GM23338 (cell line): Measurements from ENCODE around the gene DNAAF9. TPM values are rescaled to one million over a fixed set of nuclear protein-coding genes. Genes with fewer than 3 reads are reported as not detected.

Experiments used
- ATAC-seq: fragments of 200-7000 bp; cut with Tn5 transposase; 3 replicates; pipeline ENCODE4 v1.9.1; 2020
- DNase-seq: peaks from one replicate; pipeline ENCODE4 v3.0.0-alpha.2; 2015; ENCODE audit warnings: low spot score
- H2AFZ ChIP-seq: fragments of 200-600 bp; sonication (generic); 2 replicates; pipeline ENCODE4 v1.8.0; 2016; ENCODE audit warnings: antibody characterized with exemption, mild to moderate bottlenecking, moderate library complexity
- H3F3A ChIP-seq: fragments of 200-600 bp; sonication (generic); replicated peaks from 2 replicates; pipeline ENCODE4 v1.8.0; 2017; ENCODE audit warnings: antibody characterized with exemption, mixed run types, low read depth
- H3K27ac ChIP-seq: fragments of 200-600 bp; sonication (generic); 2 replicates; pipeline ENCODE4 v1.6.1; 2016; ENCODE audit warnings: low read depth
- H3K27me3 ChIP-seq: fragments of 200-600 bp; sonication (generic); 2 replicates; pipeline ENCODE4 v1.8.0; 2016; ENCODE audit warnings: mild to moderate bottlenecking, mixed run types, moderate library complexity; ENCODE audit not compliant: insufficient read depth
- H3K36me3 ChIP-seq: fragments of 200-600 bp; sonication (generic); 2 replicates; pipeline ENCODE4 v1.8.0; 2016; ENCODE audit warnings: mild to moderate bottlenecking; ENCODE audit not compliant: insufficient read depth
- H3K4me1 ChIP-seq: fragments of 200-600 bp; sonication (generic); 2 replicates; pipeline ENCODE4 v1.8.0; 2016; ENCODE audit warnings: mild to moderate bottlenecking, moderate library complexity; ENCODE audit not compliant: insufficient read depth
- H3K4me2 ChIP-seq: fragments of 200-600 bp; sonication (generic); 2 replicates; pipeline ENCODE4 v1.7.1; 2017; ENCODE audit warnings: mixed run types
- H3K4me3 ChIP-seq: fragments of 200-600 bp; sonication (generic); 2 replicates; pipeline ENCODE4 v1.6.1; 2016; ENCODE audit warnings: mixed run types
- H3K79me2 ChIP-seq: fragments of 200-600 bp; sonication (generic); replicated peaks from 2 replicates; pipeline ENCODE4 v1.8.0; 2017; ENCODE audit warnings: mild to moderate bottlenecking; ENCODE audit not compliant: insufficient read depth
- H3K9me2 ChIP-seq: fragments of 200-600 bp; sonication (generic); 2 replicates; pipeline ENCODE4 v1.8.0; 2017; ENCODE audit not compliant: insufficient read depth
- H4K20me1 ChIP-seq: fragments of 200-600 bp; sonication (generic); replicated peaks from 2 replicates; pipeline ENCODE4 v1.8.0; 2017; ENCODE audit warnings: mild to moderate bottlenecking; ENCODE audit not compliant: insufficient read depth
- H3K27ac Mint-ChIP-seq: 2 replicates; pipeline ENCODE4 v1.8.0; 2020; ENCODE audit warnings: inconsistent platforms, mild to moderate bottlenecking, moderate library complexity, mixed read lengths
- H3K27me3 Mint-ChIP-seq: 3 replicates; pipeline ENCODE4 v1.8.0; 2022; ENCODE audit warnings: low read depth, mild to moderate bottlenecking, moderate library complexity, mixed read lengths, inconsistent platforms; ENCODE audit not compliant: insufficient read depth, poor library complexity
- H3K36me3 Mint-ChIP-seq: 3 replicates; pipeline ENCODE4 v1.8.0; 2021; ENCODE audit warnings: low read depth, mild to moderate bottlenecking, inconsistent platforms, moderate library complexity, mixed read lengths
- H3K4me1 Mint-ChIP-seq: 3 replicates; pipeline ENCODE4 v1.8.0; 2020; ENCODE audit warnings: mild to moderate bottlenecking, inconsistent platforms, mixed read lengths
- H3K4me3 Mint-ChIP-seq: 3 replicates; pipeline ENCODE4 v1.8.0; 2021; ENCODE audit warnings: moderate library complexity, mild to moderate bottlenecking, inconsistent platforms, mixed read lengths
- H3K9me3 Mint-ChIP-seq: 3 replicates; pipeline ENCODE4 v1.8.0; 2020; ENCODE audit warnings: moderate library complexity, mild to moderate bottlenecking, inconsistent platforms, mixed read lengths
- CREB1 ChIP-seq: fragments of 250-450 bp; sonication (Bioruptor Pico); IDR thresholded peaks from 2 replicates; pipeline ENCODE4 v1.5.0; 2020; ENCODE audit warnings: low read depth, mild to moderate bottlenecking, moderate library complexity
- EZH2 ChIP-seq: fragments of 200-600 bp; sonication (generic); IDR thresholded peaks from one replicate; pipeline ENCODE4 v1.8.0; 2017; ENCODE audit warnings: antibody characterized with exemption, mild to moderate bottlenecking, low read depth; ENCODE audit not compliant: unreplicated experiment
- EZH2phosphoT487 ChIP-seq: fragments of 200-600 bp; sonication (generic); IDR thresholded peaks from one replicate; pipeline ENCODE4 v1.8.1; 2018; ENCODE audit warnings: antibody characterized with exemption; ENCODE audit not compliant: unreplicated experiment
- JUNB ChIP-seq: IDR thresholded peaks from one replicate; pipeline ENCODE4 v1.6.1; 2016; ENCODE audit warnings: antibody characterized with exemption; ENCODE audit not compliant: unreplicated experiment
- NANOG ChIP-seq: IDR thresholded peaks from 2 replicates; pipeline ENCODE4 v1.6.1; 2016; ENCODE audit warnings: antibody characterized with exemption, borderline replicate concordance
- POLR2AphosphoS5 ChIP-seq: IDR thresholded peaks from 2 replicates; pipeline ENCODE4 v1.6.1; 2016; ENCODE audit warnings: antibody characterized with exemption, low read depth
- STAT1 ChIP-seq: IDR thresholded peaks from one replicate; pipeline ENCODE4 v1.6.1; 2016; ENCODE audit warnings: antibody characterized with exemption; ENCODE audit not compliant: unreplicated experiment
- ZNF114 ChIP-seq: fragments of 250-450 bp; sonication (Bioruptor Pico); IDR thresholded peaks from 2 replicates; pipeline ENCODE4 v1.5.0; 2020; ENCODE audit warnings: mild to moderate bottlenecking, moderate library complexity
- ZNF331 ChIP-seq: fragments of 250-450 bp; sonication (Bioruptor Pico); IDR thresholded peaks from 2 replicates; pipeline ENCODE4 v1.5.0; 2020; ENCODE audit warnings: low read depth, mild to moderate bottlenecking, moderate library complexity
- polyA plus RNA-seq: library from polyadenylated mRNA; unstranded; fragments of >200 nt; fragmentation: Nextera tagmentation; extraction: Ambion mirVana; gene quantifications from 2 replicates; pipeline ENCODE4 v1.2.1, GENCODE V29; 2016
- total RNA-seq: library from RNA; depleted of rRNA; stranded (reverse); fragments of >200 nt; shearing (Covaris generic); gene quantifications from 2 replicates; pipeline ENCODE4 v1.2.3, GENCODE V29; 2014
- TF ChIP-seq, protein P1 (sequence below): IDR thresholded peaks from one replicate; pipeline ENCODE4 v1.6.1; 2018; ENCODE audit warnings: antibody characterized with exemption; ENCODE audit not compliant: unreplicated experiment
- TF ChIP-seq, protein P2 (sequence below): fragments of 250-450 bp; sonication (Bioruptor Pico); IDR thresholded peaks from 2 replicates; pipeline ENCODE4 v1.5.0; 2020; ENCODE audit warnings: mild to moderate bottlenecking, moderate library complexity
- TF ChIP-seq, protein P3 (sequence below): IDR thresholded peaks from 2 replicates; pipeline ENCODE4 v1.6.1; 2016; ENCODE audit warnings: antibody characterized with exemption
- TF ChIP-seq, protein P4 (sequence below), 2 experiments: fragments of 200-600 bp in 1 of 2; sonication (generic) in 1 of 2; conservative IDR thresholded peaks; 2 replicates each; pipeline versions ENCODE4 v1.5.1 to v1.6.1; 2016 to 2017; ENCODE audit warnings: antibody characterized with exemption in 2 of 2, low read depth in 2 of 2, mild to moderate bottlenecking in 2 of 2, moderate library complexity in 1 of 2

The DNAAF9 gene
- total and polyA plus RNA-seq, 2 experiments from 2014 or later = 2.4 to 4.8 TPM

DNA sequence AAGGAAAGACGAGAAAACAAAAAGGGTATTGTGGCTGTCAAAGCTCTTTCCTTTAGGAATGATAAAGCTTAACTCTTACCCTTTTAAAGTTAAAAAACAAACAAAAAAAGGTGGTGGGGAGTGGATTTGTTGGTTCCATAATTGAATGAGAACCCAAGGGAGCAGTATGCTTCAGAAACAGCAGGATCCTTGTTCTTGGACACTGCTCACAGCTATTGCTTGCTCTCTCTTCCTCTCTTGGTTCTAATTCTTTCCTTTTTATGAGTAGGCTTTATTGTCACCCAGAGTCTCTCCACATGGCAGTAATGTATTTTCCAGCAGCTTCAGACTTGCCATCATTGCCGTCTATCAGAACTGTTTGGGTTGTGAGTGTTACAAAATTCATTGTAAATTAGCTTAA, 44.7 kb upstream of the DNAAF9 start:
- Mint-ChIP-seq H3K36me3 (no peaks in the 10 kb centered on the region), H3K4me1 (peaks cover 2% of the 10 kb centered on the region; the same call in 2 of the 3 replicates), H3K4me3 (no peak overlapping the region), H3K27ac (no peak overlapping the region), H3K27me3 (peaks cover 2% of the 10 kb centered on the region), H3K9me3 (no peaks in the 10 kb centered on the region)
- H3K36me3 ChIP-seq = no peaks in the 10 kb centered on the region
- H3K4me3 ChIP-seq = no peak overlapping the region
- no peaks in the 10 kb centered on the region for H3K27me3 ChIP-seq
- H2AFZ ChIP-seq = peak overlapping the region; percentile 47; the same call in 1 of the 2 replicates
- H3K27ac ChIP-seq = no peak overlapping the region
- H3K4me2 ChIP-seq = no peak overlapping the region
- no peaks in the 10 kb centered on the region for H3K4me1 ChIP-seq
- TF ChIP-seq, protein P1, sequence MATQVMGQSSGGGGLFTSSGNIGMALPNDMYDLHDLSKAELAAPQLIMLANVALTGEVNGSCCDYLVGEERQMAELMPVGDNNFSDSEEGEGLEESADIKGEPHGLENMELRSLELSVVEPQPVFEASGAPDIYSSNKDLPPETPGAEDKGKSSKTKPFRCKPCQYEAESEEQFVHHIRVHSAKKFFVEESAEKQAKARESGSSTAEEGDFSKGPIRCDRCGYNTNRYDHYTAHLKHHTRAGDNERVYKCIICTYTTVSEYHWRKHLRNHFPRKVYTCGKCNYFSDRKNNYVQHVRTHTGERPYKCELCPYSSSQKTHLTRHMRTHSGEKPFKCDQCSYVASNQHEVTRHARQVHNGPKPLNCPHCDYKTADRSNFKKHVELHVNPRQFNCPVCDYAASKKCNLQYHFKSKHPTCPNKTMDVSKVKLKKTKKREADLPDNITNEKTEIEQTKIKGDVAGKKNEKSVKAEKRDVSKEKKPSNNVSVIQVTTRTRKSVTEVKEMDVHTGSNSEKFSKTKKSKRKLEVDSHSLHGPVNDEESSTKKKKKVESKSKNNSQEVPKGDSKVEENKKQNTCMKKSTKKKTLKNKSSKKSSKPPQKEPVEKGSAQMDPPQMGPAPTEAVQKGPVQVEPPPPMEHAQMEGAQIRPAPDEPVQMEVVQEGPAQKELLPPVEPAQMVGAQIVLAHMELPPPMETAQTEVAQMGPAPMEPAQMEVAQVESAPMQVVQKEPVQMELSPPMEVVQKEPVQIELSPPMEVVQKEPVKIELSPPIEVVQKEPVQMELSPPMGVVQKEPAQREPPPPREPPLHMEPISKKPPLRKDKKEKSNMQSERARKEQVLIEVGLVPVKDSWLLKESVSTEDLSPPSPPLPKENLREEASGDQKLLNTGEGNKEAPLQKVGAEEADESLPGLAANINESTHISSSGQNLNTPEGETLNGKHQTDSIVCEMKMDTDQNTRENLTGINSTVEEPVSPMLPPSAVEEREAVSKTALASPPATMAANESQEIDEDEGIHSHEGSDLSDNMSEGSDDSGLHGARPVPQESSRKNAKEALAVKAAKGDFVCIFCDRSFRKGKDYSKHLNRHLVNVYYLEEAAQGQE = no peak
- TF ChIP-seq JUNB (no peak), CREB1 (no peak), ZNF114 (CRISPR knock-in tag) (no peak), STAT1 (no peak), EZH2 (no peak), ZNF331 (CRISPR knock-in tag) (no peak), EZH2phosphoT487 (no peak), NANOG (no peak), POLR2AphosphoS5 (no peak)
- TF ChIP-seq, protein P2, sequence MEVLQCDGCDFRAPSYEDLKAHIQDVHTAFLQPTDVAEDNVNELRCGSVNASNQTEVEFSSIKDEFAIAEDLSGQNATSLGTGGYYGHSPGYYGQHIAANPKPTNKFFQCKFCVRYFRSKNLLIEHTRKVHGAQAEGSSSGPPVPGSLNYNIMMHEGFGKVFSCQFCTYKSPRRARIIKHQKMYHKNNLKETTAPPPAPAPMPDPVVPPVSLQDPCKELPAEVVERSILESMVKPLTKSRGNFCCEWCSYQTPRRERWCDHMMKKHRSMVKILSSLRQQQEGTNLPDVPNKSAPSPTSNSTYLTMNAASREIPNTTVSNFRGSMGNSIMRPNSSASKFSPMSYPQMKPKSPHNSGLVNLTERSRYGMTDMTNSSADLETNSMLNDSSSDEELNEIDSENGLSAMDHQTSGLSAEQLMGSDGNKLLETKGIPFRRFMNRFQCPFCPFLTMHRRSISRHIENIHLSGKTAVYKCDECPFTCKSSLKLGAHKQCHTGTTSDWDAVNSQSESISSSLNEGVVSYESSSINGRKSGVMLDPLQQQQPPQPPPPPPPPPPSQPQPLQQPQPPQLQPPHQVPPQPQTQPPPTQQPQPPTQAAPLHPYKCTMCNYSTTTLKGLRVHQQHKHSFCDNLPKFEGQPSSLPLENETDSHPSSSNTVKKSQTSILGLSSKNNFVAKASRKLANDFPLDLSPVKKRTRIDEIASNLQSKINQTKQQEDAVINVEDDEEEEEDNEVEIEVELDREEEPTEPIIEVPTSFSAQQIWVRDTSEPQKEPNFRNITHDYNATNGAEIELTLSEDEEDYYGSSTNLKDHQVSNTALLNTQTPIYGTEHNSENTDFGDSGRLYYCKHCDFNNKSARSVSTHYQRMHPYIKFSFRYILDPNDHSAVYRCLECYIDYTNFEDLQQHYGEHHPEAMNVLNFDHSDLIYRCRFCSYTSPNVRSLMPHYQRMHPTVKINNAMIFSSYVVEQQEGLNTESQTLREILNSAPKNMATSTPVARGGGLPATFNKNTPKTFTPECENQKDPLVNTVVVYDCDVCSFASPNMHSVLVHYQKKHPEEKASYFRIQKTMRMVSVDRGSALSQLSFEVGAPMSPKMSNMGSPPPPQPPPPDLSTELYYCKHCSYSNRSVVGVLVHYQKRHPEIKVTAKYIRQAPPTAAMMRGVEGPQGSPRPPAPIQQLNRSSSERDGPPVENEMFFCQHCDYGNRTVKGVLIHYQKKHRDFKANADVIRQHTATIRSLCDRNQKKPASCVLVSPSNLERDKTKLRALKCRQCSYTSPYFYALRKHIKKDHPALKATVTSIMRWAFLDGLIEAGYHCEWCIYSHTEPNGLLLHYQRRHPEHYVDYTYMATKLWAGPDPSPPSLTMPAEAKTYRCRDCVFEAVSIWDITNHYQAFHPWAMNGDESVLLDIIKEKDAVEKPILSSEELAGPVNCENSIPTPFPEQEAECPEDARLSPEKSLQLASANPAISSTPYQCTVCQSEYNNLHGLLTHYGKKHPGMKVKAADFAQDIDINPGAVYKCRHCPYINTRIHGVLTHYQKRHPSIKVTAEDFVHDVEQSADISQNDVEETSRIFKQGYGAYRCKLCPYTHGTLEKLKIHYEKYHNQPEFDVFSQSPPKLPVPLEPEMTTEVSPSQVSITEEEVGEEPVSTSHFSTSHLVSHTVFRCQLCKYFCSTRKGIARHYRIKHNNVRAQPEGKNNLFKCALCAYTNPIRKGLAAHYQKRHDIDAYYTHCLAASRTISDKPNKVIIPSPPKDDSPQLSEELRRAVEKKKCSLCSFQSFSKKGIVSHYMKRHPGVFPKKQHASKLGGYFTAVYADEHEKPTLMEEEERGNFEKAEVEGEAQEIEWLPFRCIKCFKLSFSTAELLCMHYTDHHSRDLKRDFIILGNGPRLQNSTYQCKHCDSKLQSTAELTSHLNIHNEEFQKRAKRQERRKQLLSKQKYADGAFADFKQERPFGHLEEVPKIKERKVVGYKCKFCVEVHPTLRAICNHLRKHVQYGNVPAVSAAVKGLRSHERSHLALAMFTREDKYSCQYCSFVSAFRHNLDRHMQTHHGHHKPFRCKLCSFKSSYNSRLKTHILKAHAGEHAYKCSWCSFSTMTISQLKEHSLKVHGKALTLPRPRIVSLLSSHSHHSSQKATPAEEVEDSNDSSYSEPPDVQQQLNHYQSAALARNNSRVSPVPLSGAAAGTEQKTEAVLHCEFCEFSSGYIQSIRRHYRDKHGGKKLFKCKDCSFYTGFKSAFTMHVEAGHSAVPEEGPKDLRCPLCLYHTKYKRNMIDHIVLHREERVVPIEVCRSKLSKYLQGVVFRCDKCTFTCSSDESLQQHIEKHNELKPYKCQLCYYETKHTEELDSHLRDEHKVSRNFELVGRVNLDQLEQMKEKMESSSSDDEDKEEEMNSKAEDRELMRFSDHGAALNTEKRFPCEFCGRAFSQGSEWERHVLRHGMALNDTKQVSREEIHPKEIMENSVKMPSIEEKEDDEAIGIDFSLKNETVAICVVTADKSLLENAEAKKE (CRISPR knock-in tag) = no peak
- TF ChIP-seq, protein P3, sequence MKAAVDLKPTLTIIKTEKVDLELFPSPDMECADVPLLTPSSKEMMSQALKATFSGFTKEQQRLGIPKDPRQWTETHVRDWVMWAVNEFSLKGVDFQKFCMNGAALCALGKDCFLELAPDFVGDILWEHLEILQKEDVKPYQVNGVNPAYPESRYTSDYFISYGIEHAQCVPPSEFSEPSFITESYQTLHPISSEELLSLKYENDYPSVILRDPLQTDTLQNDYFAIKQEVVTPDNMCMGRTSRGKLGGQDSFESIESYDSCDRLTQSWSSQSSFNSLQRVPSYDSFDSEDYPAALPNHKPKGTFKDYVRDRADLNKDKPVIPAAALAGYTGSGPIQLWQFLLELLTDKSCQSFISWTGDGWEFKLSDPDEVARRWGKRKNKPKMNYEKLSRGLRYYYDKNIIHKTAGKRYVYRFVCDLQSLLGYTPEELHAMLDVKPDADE = no peak
- TF ChIP-seq, protein P4, sequence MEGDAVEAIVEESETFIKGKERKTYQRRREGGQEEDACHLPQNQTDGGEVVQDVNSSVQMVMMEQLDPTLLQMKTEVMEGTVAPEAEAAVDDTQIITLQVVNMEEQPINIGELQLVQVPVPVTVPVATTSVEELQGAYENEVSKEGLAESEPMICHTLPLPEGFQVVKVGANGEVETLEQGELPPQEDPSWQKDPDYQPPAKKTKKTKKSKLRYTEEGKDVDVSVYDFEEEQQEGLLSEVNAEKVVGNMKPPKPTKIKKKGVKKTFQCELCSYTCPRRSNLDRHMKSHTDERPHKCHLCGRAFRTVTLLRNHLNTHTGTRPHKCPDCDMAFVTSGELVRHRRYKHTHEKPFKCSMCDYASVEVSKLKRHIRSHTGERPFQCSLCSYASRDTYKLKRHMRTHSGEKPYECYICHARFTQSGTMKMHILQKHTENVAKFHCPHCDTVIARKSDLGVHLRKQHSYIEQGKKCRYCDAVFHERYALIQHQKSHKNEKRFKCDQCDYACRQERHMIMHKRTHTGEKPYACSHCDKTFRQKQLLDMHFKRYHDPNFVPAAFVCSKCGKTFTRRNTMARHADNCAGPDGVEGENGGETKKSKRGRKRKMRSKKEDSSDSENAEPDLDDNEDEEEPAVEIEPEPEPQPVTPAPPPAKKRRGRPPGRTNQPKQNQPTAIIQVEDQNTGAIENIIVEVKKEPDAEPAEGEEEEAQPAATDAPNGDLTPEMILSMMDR (conservative IDR thresholded peaks at IDR 0.05; ENCODE audit: low read depth in 2 of 2) = no peak
- no peaks in the 10 kb centered on the region for H4K20me1 ChIP-seq
- DNase-seq = no peak
- H3K9me2 ChIP-seq = no peaks in the 10 kb centered on the region
- H3K79me2 ChIP-seq = no peaks in the 10 kb centered on the region
- ATAC-seq = no peak
- H3F3A ChIP-seq = no peaks in the 10 kb centered on the region
